OCI-LY7 (cell line): ENCODE measurements around the gene SLC38A5.

Experiments used
- CTCF ChIP-seq: fragments of 200-600 bp; sonication (generic); conservative IDR thresholded peaks from 2 replicates; pipeline ENCODE4 v1.5.1; 2014; ENCODE audit warnings: mild to moderate bottlenecking, antibody characterized with exemption, low read length, moderate library complexity, mixed read lengths
- EZH2phosphoT487 ChIP-seq: fragments of 200-600 bp; sonication (generic); IDR thresholded peaks from 2 replicates; pipeline ENCODE4 v1.6.1; 2018; ENCODE audit warnings: low read depth, borderline replicate concordance, mild to moderate bottlenecking, mixed run types, antibody characterized with exemption, low read length, moderate library complexity, mixed read lengths

- TF ChIP-seq CTCF (no peak), EZH2phosphoT487 (no peak)
Observed at GRCh38 chrX:48474581-48474980, 4.5 kb upstream of the SLC38A5 start.
